Endothelial cell of umbilical vein (primary cell): ENCODE results near the gene RPL18A. TPM values are rescaled to one million over a fixed set of nuclear protein-coding genes. Genes with fewer than 3 reads are reported as not detected.

Experiments
- BruUV-seq: library from RNA; stranded (reverse); fragments of 400-500 nt; replicated peaks from 2 replicates; lab custom pipeline; 2021; lab: Mats Ljungman, UMichigan
- CTCF ChIA-PET: fragments of 300-600, 350-600 bp; sonication (Branson Sonifier 250); formaldehyde crosslinking; loops from one replicate; lab custom pipeline; 2021; ENCODE audit warnings: antibody characterized with exemption, inconsistent platforms; lab: Charles Lee
- POLR2A ChIA-PET: fragments of 300-600, 350-600 bp; sonication (Branson Sonifier 250); formaldehyde crosslinking; loops from one replicate; lab custom pipeline; 2021; ENCODE audit warnings: antibody characterized with exemption, inconsistent platforms; lab: Charles Lee
- DNase-seq: peaks from one replicate; pipeline ENCODE4 v3.0.0-alpha.2; 2011; ENCODE audit warnings: low read depth, low spot score
- FAIRE-seq: peaks from 2 replicates; lab custom pipeline; 2011; peaks lifted over from hg19 to GRCh38; lab: Jason Lieb, UNC
- H2AFZ ChIP-seq: 2 replicates; pipeline ENCODE4 v1.6.0; 2012; ENCODE audit warnings: low read depth, low read length, control low read depth, inconsistent platforms
- H3K27ac ChIP-seq: 2 replicates; pipeline ENCODE4 v1.5.1; 2011; ENCODE audit warnings: low read depth, mild to moderate bottlenecking, control low read depth, low read length, moderate library complexity; ENCODE audit not compliant: insufficient read depth
- H3K27me3 ChIP-seq, 2 experiments: 2 replicates each; pipeline versions ENCODE4 v1.6.0 to v1.6.1; 2011; ENCODE audit warnings: low read length in 2 of 2, mixed read lengths in 1 of 2; ENCODE audit not compliant: control insufficient read depth in 2 of 2, insufficient read depth in 2 of 2
- H3K36me3 ChIP-seq, 2 experiments: 2 replicates in 1 of 2; 3 replicates in 1 of 2; pipeline ENCODE4 v1.5.1; 2011; ENCODE audit warnings: low read length in 2 of 2, mild to moderate bottlenecking in 1 of 2, moderate library complexity in 1 of 2; ENCODE audit not compliant: control insufficient read depth in 2 of 2, insufficient read depth in 2 of 2; ENCODE audit errors: extremely low read depth in 1 of 2
- H3K4me1 ChIP-seq: 3 replicates; pipeline ENCODE4 v1.5.1; 2011; ENCODE audit warnings: mild to moderate bottlenecking, low read length; ENCODE audit not compliant: control insufficient read depth, insufficient read depth; ENCODE audit errors: extremely low read depth
- H3K4me2 ChIP-seq: 2 replicates; pipeline ENCODE4 v1.6.1; 2011; ENCODE audit warnings: low read length, control low read depth, mixed read lengths; ENCODE audit not compliant: insufficient read depth
- H3K4me3 ChIP-seq, 3 experiments: fragments of 200-600 bp in 1 of 3; sonication (generic), shearing (Covaris generic) in 1 of 3; replicated peaks in 1 of 3; 2 replicates each; pipeline ENCODE4 v1.5.1; 2011 to 2016; ENCODE audit warnings: control low read depth in 3 of 3, low read length in 3 of 3, mild to moderate bottlenecking in 2 of 3, inconsistent platforms in 1 of 3, low read depth in 1 of 3, moderate library complexity in 1 of 3; ENCODE audit not compliant: insufficient read depth in 1 of 3
- H3K79me2 ChIP-seq: 2 replicates; pipeline ENCODE4 v1.6.0; 2012; ENCODE audit warnings: low read length, inconsistent platforms; ENCODE audit not compliant: control insufficient read depth, insufficient read depth
- H3K9ac ChIP-seq: replicated peaks from 2 replicates; pipeline ENCODE3; 2011; ENCODE audit warnings: low read length, control low read depth; ENCODE audit not compliant: insufficient read depth; ENCODE audit errors: extremely low read depth
- H3K9me1 ChIP-seq: replicated peaks from 3 replicates; pipeline ENCODE4 v1.6.0; 2011; ENCODE audit warnings: mild to moderate bottlenecking, low read length; ENCODE audit not compliant: control insufficient read depth, insufficient read depth; ENCODE audit errors: extremely low read depth
- H3K9me3 ChIP-seq: replicated peaks from 2 replicates; pipeline ENCODE4 v1.5.1; 2012; ENCODE audit warnings: low read length, inconsistent platforms; ENCODE audit not compliant: control insufficient read depth, insufficient read depth
- H4K20me1 ChIP-seq: replicated peaks from 2 replicates; pipeline ENCODE3; 2011; ENCODE audit warnings: mild to moderate bottlenecking, low read length; ENCODE audit not compliant: control insufficient read depth, insufficient read depth; ENCODE audit errors: extremely low read depth
- EZH2 ChIP-seq: IDR thresholded peaks from 2 replicates; pipeline ENCODE4 v1.6.1; 2012; ENCODE audit warnings: borderline replicate concordance, low read depth, mild to moderate bottlenecking, moderate library complexity, low read length, inconsistent platforms; ENCODE audit not compliant: severe bottlenecking
- FOS ChIP-seq: IDR thresholded peaks from 2 replicates; pipeline ENCODE4 v1.6.1; 2011; ENCODE audit warnings: mild to moderate bottlenecking, low read length, moderate library complexity, borderline replicate concordance; ENCODE audit not compliant: insufficient read depth
- GATA2 ChIP-seq: IDR thresholded peaks from 2 replicates; pipeline ENCODE4 v1.7.0; 2011; ENCODE audit warnings: low read depth, mild to moderate bottlenecking, moderate library complexity, mixed read lengths, low read length; ENCODE audit not compliant: insufficient read length, insufficient read depth
- JUN ChIP-seq: IDR thresholded peaks from 2 replicates; pipeline ENCODE4 v1.6.1; 2011; ENCODE audit warnings: borderline replicate concordance, low read depth; ENCODE audit not compliant: insufficient read length, insufficient read depth
- MYC ChIP-seq: IDR thresholded peaks from one replicate; pipeline ENCODE4 v1.6.1; 2011; ENCODE audit warnings: mild to moderate bottlenecking, low read depth, low read length
- POLR2A ChIP-seq: IDR thresholded peaks from 2 replicates; pipeline ENCODE4 v1.6.1; 2012; ENCODE audit warnings: low read depth, mild to moderate bottlenecking, control low read depth, low read length
- POLR2AphosphoS5 ChIP-seq: IDR thresholded peaks from 2 replicates; pipeline ENCODE4 v1.6.1; 2012; ENCODE audit warnings: low read depth, mild to moderate bottlenecking, control low read depth, low read length, moderate library complexity; ENCODE audit not compliant: insufficient read depth
- dilution Hi-C: fragments of 300-500 bp; cut with MboI; formaldehyde crosslinking; loops from one replicate; pipeline ENCODE4 v1.15.0; 2019; ENCODE audit warnings: low sequenced_read_pairs; ENCODE audit not compliant: extremely low pct_ligation_motif_present
- intact Hi-C: fragments of 100-400 bp; cut with micrococcal nuclease; formaldehyde crosslinking; loops from one replicate; pipeline ENCODE4 v1.10.0; 2022
- polyA plus RNA-seq, 4 experiments: library from polyadenylated mRNA; depleted of rRNA in 3 of 4; stranded (reverse) in 3 of 4; unstranded in 1 of 4; fragments of >200 nt; gene quantifications; 2 replicates each; pipeline versions ENCODE4 v1.2.1 to v1.2.3, GENCODE V29; 2011 to 2012; ENCODE audit warnings: missing spikeins in 1 of 4
- total RNA-seq: library from RNA; stranded (reverse); gene quantifications from 2 replicates; pipeline ENCODE4 v1.2.3, GENCODE V29; 2021
- TF ChIP-seq, protein P1 (sequence below): IDR thresholded peaks from 2 replicates; pipeline ENCODE4 v1.6.1; 2011; ENCODE audit not compliant: insufficient read depth, insufficient read length
- TF ChIP-seq, protein P2 (sequence below), 2 donors: IDR thresholded peaks; 1 replicate in 1 of 2; 2 replicates in 1 of 2; pipeline ENCODE4 v1.5.1; 2011; ENCODE audit warnings: low read length in 2 of 2, mild to moderate bottlenecking in 2 of 2, moderate library complexity in 2 of 2, control low read depth in 1 of 2, inconsistent platforms in 1 of 2, low read depth in 1 of 2; ENCODE audit not compliant: insufficient read depth in 1 of 2; ENCODE audit errors: extremely low read depth in 1 of 2

Gene RPL18A
- total and polyA plus RNA-seq, 2 donors (not counting 3 experiments of a cell fraction or from before 2014, with no cell fraction given): 1,970 to 2,869 TPM

DNA sequence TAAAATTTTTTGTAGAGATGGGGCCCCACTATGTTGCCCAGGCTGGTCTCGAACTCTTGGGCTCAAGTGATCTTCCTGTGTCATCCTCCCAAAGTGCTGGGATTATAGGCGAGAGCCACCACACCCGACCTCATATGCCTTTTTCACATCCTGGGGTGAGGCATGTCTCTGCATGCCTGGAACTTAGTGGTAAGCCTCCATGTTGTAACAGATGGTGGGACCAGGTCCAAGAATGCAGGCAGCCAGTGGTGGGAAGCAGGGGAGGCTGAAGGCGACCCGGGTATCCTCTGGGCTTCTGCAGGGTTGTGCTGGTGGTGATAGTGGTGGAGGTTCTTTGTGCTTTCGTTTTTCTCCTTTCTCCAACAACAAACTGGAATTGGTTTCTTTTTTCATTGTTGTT, 43.0 kb downstream of the RPL18A start:
- ChIA-PET CTCF (no interaction called here), POLR2A (no interaction called here)
- no peak for FAIRE-seq
- no peak overlapping the region for H2AFZ ChIP-seq
- dilution Hi-C loops: no loop called here
- DNase-seq: no peak
- no peaks in the 10 kb centered on the region for H3K36me3 ChIP-seq
- no peaks in the 10 kb centered on the region for H3K79me2 ChIP-seq
- intact Hi-C loops: no loop called here
- H3K9ac ChIP-seq: no peak overlapping the region
- H3K9me3 ChIP-seq: no peaks in the 10 kb centered on the region
- BruUV-seq: no TSS peak
- H4K20me1 ChIP-seq: no peaks in the 10 kb centered on the region
- H3K27me3 ChIP-seq: peaks cover 0 to 2% of the 10 kb centered on the region in 2 experiments
- no peak overlapping the region for H3K4me2 ChIP-seq
- H3K4me1 ChIP-seq: no peaks in the 10 kb centered on the region
- H3K4me3 ChIP-seq: no peak overlapping the region
- H3K27ac ChIP-seq: no peak overlapping the region
- H3K9me1 ChIP-seq: no peaks in the 10 kb centered on the region
- TF ChIP-seq POLR2AphosphoS5 (no peak), MYC (no peak), EZH2 (no peak), POLR2A (no peak), FOS (no peak), JUN (no peak), GATA2 (no peak)
- TF ChIP-seq, protein P1, sequence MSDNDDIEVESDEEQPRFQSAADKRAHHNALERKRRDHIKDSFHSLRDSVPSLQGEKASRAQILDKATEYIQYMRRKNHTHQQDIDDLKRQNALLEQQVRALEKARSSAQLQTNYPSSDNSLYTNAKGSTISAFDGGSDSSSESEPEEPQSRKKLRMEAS: no peak
- TF ChIP-seq, protein P2, sequence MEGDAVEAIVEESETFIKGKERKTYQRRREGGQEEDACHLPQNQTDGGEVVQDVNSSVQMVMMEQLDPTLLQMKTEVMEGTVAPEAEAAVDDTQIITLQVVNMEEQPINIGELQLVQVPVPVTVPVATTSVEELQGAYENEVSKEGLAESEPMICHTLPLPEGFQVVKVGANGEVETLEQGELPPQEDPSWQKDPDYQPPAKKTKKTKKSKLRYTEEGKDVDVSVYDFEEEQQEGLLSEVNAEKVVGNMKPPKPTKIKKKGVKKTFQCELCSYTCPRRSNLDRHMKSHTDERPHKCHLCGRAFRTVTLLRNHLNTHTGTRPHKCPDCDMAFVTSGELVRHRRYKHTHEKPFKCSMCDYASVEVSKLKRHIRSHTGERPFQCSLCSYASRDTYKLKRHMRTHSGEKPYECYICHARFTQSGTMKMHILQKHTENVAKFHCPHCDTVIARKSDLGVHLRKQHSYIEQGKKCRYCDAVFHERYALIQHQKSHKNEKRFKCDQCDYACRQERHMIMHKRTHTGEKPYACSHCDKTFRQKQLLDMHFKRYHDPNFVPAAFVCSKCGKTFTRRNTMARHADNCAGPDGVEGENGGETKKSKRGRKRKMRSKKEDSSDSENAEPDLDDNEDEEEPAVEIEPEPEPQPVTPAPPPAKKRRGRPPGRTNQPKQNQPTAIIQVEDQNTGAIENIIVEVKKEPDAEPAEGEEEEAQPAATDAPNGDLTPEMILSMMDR (IDR thresholded peaks at IDR 0.05; ENCODE audit: extremely low read depth in 1 of 2, insufficient read depth in 1 of 2, low read depth in 1 of 2, low read length in 2 of 2): no peak
